Activated T-cell treated with anti-CD3 and anti-CD28 coated beads, Interleukin-2, amount 50 U/mL, for 72 hours (primary cell): ENCODE data around the gene GMPR. TPM values are rescaled to one million over a fixed set of nuclear protein-coding genes. Genes with fewer than 3 reads are reported as not detected.

Experiments
- ATAC-seq, 2 donors: fragments of 150-1000 bp; cut with Tn5 transposase; replicated peaks in 1 of 2; 2 replicates each; pipeline ENCODE4 v1.10.0; 2021; ENCODE audit warnings: moderate library complexity in 2 of 2, mild to moderate bottlenecking in 1 of 2
- DNase-seq, 2 donors: peaks; one replicate each; pipeline ENCODE4 v3.0.0; 2021 to 2022; ENCODE audit warnings: mixed read lengths in 1 of 2
- H3K27ac Mint-ChIP-seq: one replicate; pipeline ENCODE4 v1.8.0; 2022; ENCODE audit warnings: mild to moderate bottlenecking, moderate library complexity, mixed read lengths
- H3K27me3 Mint-ChIP-seq: one replicate; pipeline ENCODE4 v1.8.0; 2022; ENCODE audit warnings: low read depth, mixed read lengths
- H3K36me3 Mint-ChIP-seq, 2 donors: one replicate each; pipeline ENCODE4 v1.8.0; 2022; ENCODE audit warnings: mixed read lengths in 2 of 2, mild to moderate bottlenecking in 1 of 2; ENCODE audit not compliant: insufficient read depth in 2 of 2
- H3K4me1 Mint-ChIP-seq: one replicate; pipeline ENCODE4 v1.8.0; 2022; ENCODE audit warnings: low read depth, mixed read lengths
- H3K4me3 Mint-ChIP-seq, 2 donors: one replicate each; pipeline ENCODE4 v1.8.0; 2022; ENCODE audit warnings: mild to moderate bottlenecking in 2 of 2, mixed read lengths in 2 of 2, moderate library complexity in 2 of 2
- H3K9me3 Mint-ChIP-seq, 2 donors: one replicate each; pipeline ENCODE4 v1.8.0; 2022; ENCODE audit warnings: mixed read lengths in 2 of 2
- total RNA-seq, 2 donors: library from RNA; stranded (reverse); gene quantifications; one replicate each; pipeline ENCODE4 v1.2.3, GENCODE V29; 2022

GMPR gene
- total RNA-seq, 2 donors from 2014 or later, result not detected

DNA sequence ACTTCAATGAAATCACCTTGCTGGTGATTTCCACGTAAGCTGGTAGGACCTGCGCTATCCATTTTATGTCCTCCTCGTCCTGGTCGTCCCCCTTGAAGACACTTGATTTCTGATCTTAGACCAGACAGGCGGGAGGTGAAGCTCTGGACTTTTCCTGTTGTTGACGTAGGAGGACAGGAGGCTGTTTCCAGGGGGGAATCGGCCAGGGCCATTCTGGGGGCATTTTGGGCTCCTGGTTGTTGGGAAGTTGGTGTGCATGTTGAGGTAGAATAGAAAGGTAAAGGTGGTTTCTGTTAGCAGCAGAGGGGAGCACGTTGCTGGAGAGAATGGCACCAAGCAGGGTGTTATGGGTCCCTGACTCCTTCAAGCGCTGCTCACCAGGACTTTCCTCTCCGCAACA is 56.0 kb downstream of the GMPR start:
- no peak for DNase-seq
- H3K36me3 Mint-ChIP-seq, result no peaks in the 10 kb centered on the region
- peaks cover 9% of the 10 kb centered on the region for H3K27me3 Mint-ChIP-seq
- no peak overlapping the region for H3K4me3 Mint-ChIP-seq
- no peak for ATAC-seq
- H3K9me3 Mint-ChIP-seq, result no peaks in the 10 kb centered on the region
- H3K27ac Mint-ChIP-seq, result no peak overlapping the region
- no peaks in the 10 kb centered on the region for H3K4me1 Mint-ChIP-seq

DNA sequence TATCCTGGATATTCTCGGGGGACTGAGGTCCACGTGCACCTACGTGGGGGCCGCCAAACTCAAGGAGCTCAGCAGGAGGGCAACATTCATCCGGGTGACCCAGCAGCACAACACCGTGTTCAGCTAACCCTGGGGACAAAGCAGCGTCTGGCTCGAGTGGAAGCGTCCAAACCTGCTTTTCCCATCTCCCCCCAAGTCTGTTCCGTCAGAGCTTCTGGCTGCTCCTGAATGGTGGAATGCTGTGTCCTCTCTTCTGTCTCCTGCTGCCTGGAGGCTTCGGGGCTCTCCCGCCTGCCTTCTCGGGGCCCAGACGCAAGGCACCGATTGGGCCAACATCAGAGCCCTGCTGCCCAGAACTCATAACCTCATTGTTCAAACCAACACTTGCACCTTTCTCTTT is 56.7 kb downstream of the GMPR start:
- H3K27me3 Mint-ChIP-seq, result peaks cover 9% of the 10 kb centered on the region
- ATAC-seq (no peak), DNase-seq (no peak)
- no peaks in the 10 kb centered on the region for H3K9me3 Mint-ChIP-seq
- no peak overlapping the region for H3K27ac Mint-ChIP-seq
- no peak overlapping the region for H3K4me3 Mint-ChIP-seq
- H3K36me3 Mint-ChIP-seq, result no peaks in the 10 kb centered on the region
- no peaks in the 10 kb centered on the region for H3K4me1 Mint-ChIP-seq

GRCh38 chr6:16295471-16295870 is 57.1 kb downstream of the GMPR start:
- no peak overlapping the region for H3K27ac Mint-ChIP-seq
- H3K4me1 Mint-ChIP-seq, result no peaks in the 10 kb centered on the region
- ATAC-seq (no peak), DNase-seq (no peak)
- H3K4me3 Mint-ChIP-seq, result no peak overlapping the region
- peaks cover 9% of the 10 kb centered on the region for H3K27me3 Mint-ChIP-seq
- no peaks in the 10 kb centered on the region for H3K9me3 Mint-ChIP-seq
- no peaks in the 10 kb centered on the region for H3K36me3 Mint-ChIP-seq

DNA sequence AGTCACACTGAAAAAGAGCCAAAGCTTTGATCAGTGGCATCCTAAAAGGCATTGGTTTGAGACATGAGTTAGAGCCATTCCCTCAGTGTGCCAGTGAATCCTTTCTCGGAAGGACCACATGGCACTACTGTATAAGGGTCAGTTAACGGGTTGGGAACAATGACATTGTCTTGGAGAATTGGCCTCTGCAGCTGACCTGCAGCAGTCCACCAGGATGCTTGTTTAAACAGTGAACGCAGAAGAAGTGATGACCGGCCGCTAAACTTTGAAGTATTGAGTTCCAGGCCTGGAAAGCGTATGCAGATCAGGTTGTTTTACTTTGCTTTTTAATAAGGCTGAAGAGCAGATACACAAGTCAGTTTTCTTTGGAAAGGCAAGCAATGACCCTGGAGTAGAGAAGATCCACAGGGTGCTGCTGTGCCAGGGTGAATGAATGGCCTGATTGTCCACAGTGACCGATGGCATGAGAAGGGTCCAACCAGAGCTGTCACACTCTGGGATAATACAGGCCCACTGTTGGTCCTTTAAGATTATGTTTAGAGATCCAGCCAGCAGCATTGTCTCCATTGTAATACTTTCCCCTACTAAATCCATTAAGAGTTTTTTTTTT is 57.8 kb downstream of the GMPR start:
- no peaks in the 10 kb centered on the region for H3K9me3 Mint-ChIP-seq
- no peak overlapping the region for H3K4me3 Mint-ChIP-seq
- H3K27me3 Mint-ChIP-seq, result peaks cover 9% of the 10 kb centered on the region
- DNase-seq, result no peak
- H3K4me1 Mint-ChIP-seq, result no peaks in the 10 kb centered on the region
- ATAC-seq, result no peak
- H3K36me3 Mint-ChIP-seq, result no peaks in the 10 kb centered on the region
- H3K27ac Mint-ChIP-seq, result no peak overlapping the region

GRCh38 chr6:16299861-16300260 is 61.5 kb downstream of the GMPR start:
- DNase-seq (no peak), ATAC-seq (no peak)
- no peak overlapping the region for H3K4me3 Mint-ChIP-seq
- H3K27me3 Mint-ChIP-seq, result no peaks in the 10 kb centered on the region
- no peaks in the 10 kb centered on the region for H3K36me3 Mint-ChIP-seq
- H3K9me3 Mint-ChIP-seq, result no peaks in the 10 kb centered on the region
- H3K4me1 Mint-ChIP-seq, result peaks cover 3% of the 10 kb centered on the region
- no peak overlapping the region for H3K27ac Mint-ChIP-seq

- H3K4me3 Mint-ChIP-seq, result no peak overlapping the region
- H3K9me3 Mint-ChIP-seq, result no peaks in the 10 kb centered on the region
- H3K27ac Mint-ChIP-seq, result no peak overlapping the region
- ATAC-seq (no peak), DNase-seq (no peak)
- H3K4me1 Mint-ChIP-seq, result peaks cover 20% of the 10 kb centered on the region
- no peaks in the 10 kb centered on the region for H3K27me3 Mint-ChIP-seq
- peaks cover 0 to 3% of the 10 kb centered on the region in 2 donors for H3K36me3 Mint-ChIP-seq
Measured at GRCh38 chr6:16301511-16301910, 63.1 kb downstream of the GMPR start.

DNA sequence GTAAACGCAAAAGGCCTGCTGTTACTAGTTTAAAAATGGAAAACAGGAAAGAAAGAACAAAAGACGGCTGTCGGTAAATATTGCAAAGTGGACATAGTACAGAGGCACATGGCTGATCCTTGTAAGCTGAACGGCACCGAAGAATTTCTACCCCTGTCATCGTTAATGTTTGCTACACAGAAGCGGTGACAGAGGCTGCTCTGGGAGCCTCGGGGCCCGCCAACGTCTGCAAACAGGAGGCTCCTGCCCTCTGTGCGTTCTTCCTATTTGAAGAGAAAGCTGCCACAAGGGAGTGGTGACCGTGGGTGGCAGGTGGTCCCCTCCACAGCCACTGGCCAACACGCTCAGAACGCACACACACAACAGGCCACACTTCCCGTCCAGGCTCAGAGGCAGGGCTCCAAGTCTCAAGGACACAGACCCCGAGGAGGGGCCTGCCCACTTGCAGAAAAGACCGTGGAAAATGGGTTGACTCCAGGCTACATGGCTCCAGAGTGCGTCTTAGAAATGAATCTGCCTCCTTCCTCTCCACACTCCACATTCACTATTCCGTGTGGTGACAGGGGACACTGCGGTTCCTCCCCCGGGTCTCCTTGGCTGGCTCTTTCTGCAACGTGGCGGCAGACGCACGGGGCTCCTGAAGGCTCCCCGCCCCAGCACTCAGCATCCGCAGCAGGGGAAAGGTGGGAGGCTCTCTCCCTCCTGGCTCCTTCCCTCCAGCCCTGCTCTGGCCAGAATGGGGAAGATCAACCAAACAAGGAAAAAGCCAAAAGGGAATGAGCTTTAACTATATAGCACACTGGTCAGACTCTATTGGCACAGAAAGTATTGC is 64.5 kb downstream of the GMPR start:
- no peak for DNase-seq
- H3K4me3 Mint-ChIP-seq, result no peak overlapping the region
- no peaks in the 10 kb centered on the region for H3K9me3 Mint-ChIP-seq
- peaks cover 27% of the 10 kb centered on the region for H3K4me1 Mint-ChIP-seq
- ATAC-seq, result no peak
- H3K27ac Mint-ChIP-seq, result no peak overlapping the region
- peaks cover 0 to 5% of the 10 kb centered on the region in 2 donors for H3K36me3 Mint-ChIP-seq
- H3K27me3 Mint-ChIP-seq, result no peaks in the 10 kb centered on the region

GRCh38 chr6:16305246-16305725 is 66.9 kb downstream of the GMPR start:
- Mint-ChIP-seq H3K36me3 (peaks cover 0 to 5% of the 10 kb centered on the region in 2 donors), H3K9me3 (no peaks in the 10 kb centered on the region), H3K4me1 (peaks cover 27% of the 10 kb centered on the region), H3K27me3 (no peaks in the 10 kb centered on the region), H3K27ac (no peak overlapping the region), H3K4me3 (peak overlapping the region in 1 of 2 donors; percentile 51)
- peak; percentile 27 to 43 for DNase-seq
- ATAC-seq, result peak; percentile 78 to 84

GRCh38 chr6:16305788-16306187 is 67.4 kb downstream of the GMPR start:
- Mint-ChIP-seq H3K4me3 (peak overlapping the region in 1 of 2 donors; percentile 51), H3K4me1 (peaks cover 27% of the 10 kb centered on the region), H3K27ac (no peak overlapping the region), H3K27me3 (no peaks in the 10 kb centered on the region), H3K36me3 (peaks cover 0 to 5% of the 10 kb centered on the region in 2 donors), H3K9me3 (no peaks in the 10 kb centered on the region)
- peak in 1 of 2 donors; percentile 23 for ATAC-seq
- no peak for DNase-seq

- peaks cover 27% of the 10 kb centered on the region for H3K4me1 Mint-ChIP-seq
- no peak overlapping the region for H3K4me3 Mint-ChIP-seq
- ATAC-seq, result no peak
- no peaks in the 10 kb centered on the region for H3K27me3 Mint-ChIP-seq
- H3K36me3 Mint-ChIP-seq, result peaks cover 0 to 5% of the 10 kb centered on the region in 2 donors
- no peaks in the 10 kb centered on the region for H3K9me3 Mint-ChIP-seq
- no peak overlapping the region for H3K27ac Mint-ChIP-seq
- DNase-seq, result no peak
Measured at GRCh38 chr6:16306334-16306733, 67.9 kb downstream of the GMPR start.

- H3K27ac Mint-ChIP-seq, result no peak overlapping the region
- no peaks in the 10 kb centered on the region for H3K9me3 Mint-ChIP-seq
- DNase-seq, result no peak
- no peak for ATAC-seq
- H3K4me1 Mint-ChIP-seq, result peaks cover 9% of the 10 kb centered on the region
- H3K4me3 Mint-ChIP-seq, result no peak overlapping the region
- peaks cover 0 to 2% of the 10 kb centered on the region in 2 donors for H3K36me3 Mint-ChIP-seq
- H3K27me3 Mint-ChIP-seq, result no peaks in the 10 kb centered on the region
Measured at GRCh38 chr6:16311763-16312162, 73.4 kb downstream of the GMPR start.

DNA sequence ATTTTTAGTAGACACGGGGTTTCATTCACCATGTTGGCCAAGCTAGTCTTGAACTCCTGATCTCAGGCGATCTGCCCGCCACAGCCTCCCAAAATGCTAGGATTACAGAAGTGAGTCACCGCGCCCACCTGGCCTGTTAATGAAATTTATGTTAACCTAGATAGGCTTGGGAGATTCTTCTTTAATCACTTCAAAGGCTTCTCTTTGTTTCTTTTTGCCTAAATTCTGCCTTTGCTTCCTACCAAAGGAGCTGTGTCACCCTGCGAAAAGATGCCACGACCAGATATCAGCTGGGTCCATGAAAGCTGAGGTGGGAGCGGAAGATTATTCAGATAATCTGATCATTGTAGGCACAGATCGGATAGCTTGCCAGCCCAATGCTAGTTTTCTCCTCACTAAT is 75.3 kb downstream of the GMPR start:
- Mint-ChIP-seq H3K27me3 (no peaks in the 10 kb centered on the region), H3K4me1 (peaks cover 24% of the 10 kb centered on the region), H3K4me3 (no peak overlapping the region), H3K9me3 (no peaks in the 10 kb centered on the region), H3K27ac (no peak overlapping the region), H3K36me3 (peaks cover 0 to 2% of the 10 kb centered on the region in 2 donors)
- DNase-seq, result no peak
- no peak for ATAC-seq

DNA sequence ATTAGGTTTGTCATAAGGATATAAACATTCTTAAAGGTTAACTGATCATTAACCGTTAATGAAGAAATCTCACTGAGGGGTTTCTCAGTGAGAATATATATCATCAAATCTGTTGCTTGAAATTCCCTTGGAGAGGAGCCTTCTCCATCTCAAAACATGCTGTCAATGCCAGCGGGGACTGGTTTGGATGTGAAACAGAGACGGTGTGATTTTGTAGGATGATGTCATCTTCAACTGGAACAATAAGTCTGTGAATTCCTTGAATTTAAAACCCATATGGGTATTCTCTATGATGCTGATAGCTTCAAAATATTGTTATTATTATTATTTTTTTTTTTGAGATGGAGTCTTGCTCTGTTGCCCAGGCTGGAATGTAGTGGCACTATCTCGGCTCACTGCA is 75.9 kb downstream of the GMPR start:
- Mint-ChIP-seq H3K36me3 (peaks cover 0 to 2% of the 10 kb centered on the region in 2 donors), H3K27me3 (no peaks in the 10 kb centered on the region), H3K27ac (no peak overlapping the region), H3K9me3 (no peaks in the 10 kb centered on the region), H3K4me3 (no peak overlapping the region), H3K4me1 (peaks cover 30% of the 10 kb centered on the region)
- ATAC-seq, result no peak
- DNase-seq, result no peak
